Neural progenitor cell (in vitro differentiated cells): ENCODE data around the gene TTC1.

Source experiments
- EZH2 ChIP-seq: fragments of 200-600 bp; sonication (generic); IDR thresholded peaks from 2 replicates; pipeline ENCODE4 v1.6.1; 2017; ENCODE audit warnings: antibody characterized with exemption, mild to moderate bottlenecking, moderate library complexity
- TF ChIP-seq, protein P1 (sequence below): fragments of 200-600 bp; sonication (generic); IDR thresholded peaks from 2 replicates; pipeline ENCODE4 v1.5.1; 2017; ENCODE audit warnings: antibody characterized with exemption, mild to moderate bottlenecking

DNA sequence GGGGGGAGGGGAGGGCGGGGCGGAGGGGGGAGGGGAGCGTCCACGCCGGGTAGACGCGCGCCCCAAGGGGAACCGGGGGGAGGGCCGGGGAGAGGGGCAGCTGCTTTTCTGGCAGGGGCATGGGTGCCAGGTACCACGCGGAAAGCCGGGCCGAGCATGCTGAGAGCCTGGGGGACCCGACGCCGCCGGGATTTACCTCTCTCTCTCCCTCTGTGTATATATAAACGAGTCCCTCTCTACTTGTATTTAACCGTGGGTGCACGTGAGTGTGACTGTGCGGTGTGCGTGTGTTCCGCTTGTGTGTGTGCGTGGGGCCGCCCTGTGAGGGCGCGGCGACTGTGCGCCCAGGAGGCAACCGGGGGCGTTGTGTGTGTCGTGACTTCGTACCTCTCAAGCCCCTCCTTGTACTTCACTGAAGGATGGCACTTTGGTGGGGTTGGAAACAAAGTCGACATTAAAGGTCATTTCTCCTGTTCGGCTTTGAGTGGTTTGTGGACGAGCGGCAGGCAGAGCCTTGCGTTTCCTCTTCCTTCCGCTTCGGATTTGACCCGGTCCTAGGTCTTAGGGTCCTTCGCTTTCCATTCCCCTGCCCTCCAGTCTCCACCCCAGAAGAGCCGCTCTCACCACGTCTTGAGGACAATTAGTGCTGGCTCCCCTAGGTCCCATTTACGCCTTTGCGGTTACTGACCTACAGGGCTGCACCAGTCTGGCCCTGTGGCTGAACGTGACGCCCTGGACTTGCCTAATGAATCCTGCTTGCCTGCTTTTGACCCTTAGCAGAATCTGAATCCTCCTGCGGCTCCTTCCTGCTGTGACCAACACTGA is 36.2 kb upstream of the TTC1 start:
- TF ChIP-seq, protein P1, sequence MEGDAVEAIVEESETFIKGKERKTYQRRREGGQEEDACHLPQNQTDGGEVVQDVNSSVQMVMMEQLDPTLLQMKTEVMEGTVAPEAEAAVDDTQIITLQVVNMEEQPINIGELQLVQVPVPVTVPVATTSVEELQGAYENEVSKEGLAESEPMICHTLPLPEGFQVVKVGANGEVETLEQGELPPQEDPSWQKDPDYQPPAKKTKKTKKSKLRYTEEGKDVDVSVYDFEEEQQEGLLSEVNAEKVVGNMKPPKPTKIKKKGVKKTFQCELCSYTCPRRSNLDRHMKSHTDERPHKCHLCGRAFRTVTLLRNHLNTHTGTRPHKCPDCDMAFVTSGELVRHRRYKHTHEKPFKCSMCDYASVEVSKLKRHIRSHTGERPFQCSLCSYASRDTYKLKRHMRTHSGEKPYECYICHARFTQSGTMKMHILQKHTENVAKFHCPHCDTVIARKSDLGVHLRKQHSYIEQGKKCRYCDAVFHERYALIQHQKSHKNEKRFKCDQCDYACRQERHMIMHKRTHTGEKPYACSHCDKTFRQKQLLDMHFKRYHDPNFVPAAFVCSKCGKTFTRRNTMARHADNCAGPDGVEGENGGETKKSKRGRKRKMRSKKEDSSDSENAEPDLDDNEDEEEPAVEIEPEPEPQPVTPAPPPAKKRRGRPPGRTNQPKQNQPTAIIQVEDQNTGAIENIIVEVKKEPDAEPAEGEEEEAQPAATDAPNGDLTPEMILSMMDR = no peak
- peak; percentile 68 for TF ChIP-seq EZH2
